Fibroblast of the aortic adventitia (primary cell): ENCODE results near the gene MON1A. TPM values are rescaled to one million over a fixed set of nuclear protein-coding genes. Genes with fewer than 3 reads are reported as not detected.
"Not testable (repeated sequence)": the region's sequence is repeated elsewhere in the genome, so short reads cannot be mapped to it uniquely, and the experiment has no call there.

Experiments
- DNase-seq: peaks from one replicate; pipeline ENCODE4 v3.0.0-alpha.2; 2010; ENCODE audit warnings: low read depth
- H3K4me3 ChIP-seq: 2 replicates; pipeline ENCODE4 v1.5.1; 2011; ENCODE audit warnings: low read depth, mild to moderate bottlenecking, control low read depth, low read length, moderate library complexity
- total RNA-seq: library from RNA; depleted of rRNA; stranded (reverse); fragments of >200 nt; gene quantifications from 2 replicates; pipeline ENCODE4 v1.2.3, GENCODE V29; 2012; ENCODE audit warnings: low replicate concordance
- TF ChIP-seq, protein P1 (sequence below): IDR thresholded peaks from 2 replicates; pipeline ENCODE4 v1.5.1; 2011; ENCODE audit warnings: mild to moderate bottlenecking, low read length, control low read depth, inconsistent platforms; ENCODE audit not compliant: insufficient read depth

The MON1A gene
- total RNA-seq, 1 donor: 12.8 TPM

DNA sequence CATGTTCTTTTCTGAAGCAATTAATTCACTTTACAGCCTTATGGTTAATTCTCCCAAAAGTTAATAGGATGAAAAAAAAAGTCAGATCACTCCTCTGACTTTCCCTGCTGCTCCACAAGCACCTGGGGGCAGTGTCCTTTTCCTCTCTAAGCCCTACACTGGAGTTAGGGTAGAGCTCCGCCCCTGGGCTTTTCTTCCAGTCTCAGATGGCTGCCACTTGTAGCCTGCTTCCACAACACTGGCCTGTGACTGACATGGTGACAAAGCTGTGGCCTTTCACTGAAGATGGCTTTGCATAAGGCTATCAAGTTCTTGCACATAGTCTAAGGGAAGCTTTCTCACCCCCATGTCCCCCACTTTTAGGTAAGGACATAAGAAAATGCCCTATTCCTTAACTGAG, 1.3 kb upstream of the MON1A start:
- no peak for DNase-seq
- TF ChIP-seq, protein P1, sequence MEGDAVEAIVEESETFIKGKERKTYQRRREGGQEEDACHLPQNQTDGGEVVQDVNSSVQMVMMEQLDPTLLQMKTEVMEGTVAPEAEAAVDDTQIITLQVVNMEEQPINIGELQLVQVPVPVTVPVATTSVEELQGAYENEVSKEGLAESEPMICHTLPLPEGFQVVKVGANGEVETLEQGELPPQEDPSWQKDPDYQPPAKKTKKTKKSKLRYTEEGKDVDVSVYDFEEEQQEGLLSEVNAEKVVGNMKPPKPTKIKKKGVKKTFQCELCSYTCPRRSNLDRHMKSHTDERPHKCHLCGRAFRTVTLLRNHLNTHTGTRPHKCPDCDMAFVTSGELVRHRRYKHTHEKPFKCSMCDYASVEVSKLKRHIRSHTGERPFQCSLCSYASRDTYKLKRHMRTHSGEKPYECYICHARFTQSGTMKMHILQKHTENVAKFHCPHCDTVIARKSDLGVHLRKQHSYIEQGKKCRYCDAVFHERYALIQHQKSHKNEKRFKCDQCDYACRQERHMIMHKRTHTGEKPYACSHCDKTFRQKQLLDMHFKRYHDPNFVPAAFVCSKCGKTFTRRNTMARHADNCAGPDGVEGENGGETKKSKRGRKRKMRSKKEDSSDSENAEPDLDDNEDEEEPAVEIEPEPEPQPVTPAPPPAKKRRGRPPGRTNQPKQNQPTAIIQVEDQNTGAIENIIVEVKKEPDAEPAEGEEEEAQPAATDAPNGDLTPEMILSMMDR: no peak
- H3K4me3 ChIP-seq: no peak overlapping the region

DNA sequence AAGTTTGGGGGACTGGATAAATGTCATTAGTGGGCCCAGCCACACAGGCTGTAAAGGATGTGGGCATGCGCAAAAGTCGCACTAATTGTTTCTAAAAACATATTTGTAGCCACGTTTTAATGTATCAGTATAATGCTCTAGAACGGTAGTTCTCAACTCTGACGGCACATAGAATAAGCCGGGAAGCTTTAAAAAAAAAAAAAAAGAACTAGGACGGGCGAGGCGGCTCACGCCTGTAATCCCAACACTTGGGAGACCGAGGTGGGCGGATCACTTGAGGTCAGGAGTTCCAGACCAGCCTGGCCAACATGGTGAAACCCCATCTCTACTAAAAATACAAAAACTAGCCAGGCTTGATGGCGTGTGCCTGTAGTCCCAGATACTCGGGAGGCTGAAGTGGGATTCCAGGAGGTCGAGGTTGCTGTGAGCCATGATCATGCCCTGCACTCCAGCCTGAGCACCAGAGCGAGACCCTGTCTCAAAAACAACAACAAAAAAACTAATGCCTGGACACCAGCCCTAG, 618 bp upstream of the MON1A start:
- TF ChIP-seq, protein P1: no peak
- DNase-seq: no peak

DNA sequence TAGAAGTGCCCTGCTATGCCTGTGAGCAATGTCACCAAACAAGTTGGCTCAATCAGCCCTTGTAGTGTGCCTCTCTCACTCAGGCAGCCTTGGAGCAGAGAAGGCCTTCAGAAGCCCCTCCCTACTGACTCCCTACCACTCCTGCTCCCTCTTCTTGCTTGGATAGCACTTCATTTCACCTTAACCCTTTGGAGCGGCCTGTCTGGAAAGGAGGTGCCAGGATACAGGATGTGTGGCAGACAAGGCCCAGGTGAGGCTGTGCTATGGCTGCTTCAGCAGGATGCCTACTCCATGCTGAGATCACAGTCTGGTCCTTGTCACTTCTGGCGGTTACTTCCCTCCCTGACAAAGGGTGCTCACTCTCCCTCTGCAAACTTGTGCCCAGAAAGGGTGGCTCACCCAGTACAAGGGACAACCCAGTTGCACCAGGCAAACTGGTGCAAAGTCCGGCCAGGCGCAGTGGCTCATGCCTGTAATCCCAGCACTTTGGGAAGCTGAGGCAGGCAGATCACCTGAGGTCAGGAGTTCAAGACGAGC, 1.1 kb downstream of the MON1A start:
- H3K4me3 ChIP-seq: peak overlapping the region; percentile 41
- no peak for DNase-seq
- TF ChIP-seq, protein P1: no peak

More for the DNA sequence above, 618 bp upstream of the MON1A start:
- peak overlapping the region; percentile 86 for H3K4me3 ChIP-seq

DNA sequence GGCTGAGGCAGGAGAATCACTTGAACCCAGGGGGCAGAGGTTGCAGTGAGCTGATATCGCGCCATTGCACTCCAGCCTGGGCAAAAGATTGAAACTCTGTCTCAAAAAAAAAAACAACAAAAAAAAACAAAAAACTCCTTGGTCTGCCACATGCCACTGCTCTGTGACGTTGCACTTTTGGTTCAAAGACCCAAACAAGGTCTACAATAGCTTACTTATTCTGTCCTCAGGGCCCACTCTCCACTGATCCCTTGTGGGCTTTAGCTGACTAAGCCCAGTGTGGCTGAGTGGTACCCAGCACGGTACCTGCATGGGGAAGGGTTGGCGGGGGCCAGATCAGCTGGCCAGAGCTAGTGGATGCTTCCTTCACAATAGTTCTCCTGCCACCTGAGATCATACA, 1.8 kb downstream of the MON1A start:
- no peak overlapping the region for H3K4me3 ChIP-seq
- TF ChIP-seq, protein P1: no peak
- no peak for DNase-seq

DNA sequence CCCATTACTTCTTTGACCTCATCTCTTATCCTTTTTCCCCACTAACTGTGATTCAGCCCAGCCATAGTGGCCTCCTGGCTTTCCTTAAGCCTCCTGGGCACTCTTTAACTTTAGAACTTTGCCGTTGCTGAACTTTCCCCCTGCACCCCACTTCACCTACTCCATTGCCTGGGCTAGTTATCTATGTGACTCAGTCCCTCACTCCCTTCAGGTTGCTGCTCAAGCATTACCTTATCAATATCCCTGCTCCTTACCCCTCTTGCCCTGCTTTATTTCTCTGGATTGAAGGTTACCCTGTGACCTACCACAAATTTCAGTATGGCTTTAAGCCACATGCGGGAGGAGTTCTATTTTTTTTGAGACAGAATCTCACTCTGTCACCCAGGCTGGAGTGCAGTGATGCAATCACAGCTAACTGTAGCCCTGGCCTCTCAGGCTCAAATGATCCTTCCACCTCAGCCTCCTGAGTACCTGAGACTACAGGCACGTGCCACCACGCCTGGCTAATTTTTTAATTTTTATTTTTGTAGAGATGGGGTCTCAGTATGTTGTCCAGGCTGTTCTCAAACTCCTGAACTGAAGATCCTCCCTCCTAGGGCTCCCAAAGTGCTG, 3.4 kb downstream of the MON1A start:
- TF ChIP-seq, protein P1: no peak
- no peak for DNase-seq
- no peak overlapping the region for H3K4me3 ChIP-seq

DNA sequence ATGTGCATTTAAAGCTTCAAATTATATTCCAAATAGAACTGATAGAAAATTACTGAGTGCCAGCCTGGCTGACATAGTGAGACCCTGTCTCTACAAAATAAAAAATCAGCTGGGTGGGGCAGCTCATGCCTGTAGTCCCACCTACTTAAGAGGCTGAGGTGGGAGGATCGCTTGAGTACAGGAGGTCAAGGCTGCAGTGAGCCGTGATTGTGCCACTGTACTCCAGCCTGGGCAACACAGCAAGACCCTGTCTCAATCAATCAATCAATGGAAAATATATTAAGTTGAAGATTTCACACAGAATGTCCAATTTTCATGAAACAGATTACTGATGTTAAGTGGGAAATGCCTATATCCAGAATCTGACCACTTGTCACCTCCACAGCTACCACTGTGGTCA, 4.1 kb downstream of the MON1A start:
- H3K4me3 ChIP-seq: no peak overlapping the region
- TF ChIP-seq, protein P1: no peak

DNA sequence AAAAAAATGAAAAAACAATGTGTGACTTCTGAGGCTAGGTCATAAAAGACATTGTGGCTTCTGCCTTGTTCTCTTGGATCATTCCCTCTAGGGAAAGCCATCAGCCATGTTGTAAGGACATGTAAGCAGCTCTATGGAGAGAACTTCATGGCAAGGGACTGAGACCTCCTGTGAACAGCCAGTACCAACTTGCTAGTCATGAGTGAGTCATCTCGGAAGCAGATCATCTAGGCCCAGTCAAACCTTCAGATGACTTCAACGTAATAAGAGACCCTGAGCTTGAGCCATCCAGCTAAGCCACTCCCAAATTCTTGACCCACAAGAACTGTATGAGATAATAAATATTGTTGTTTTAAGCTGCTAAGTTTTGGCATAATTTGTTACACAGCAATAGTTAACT, 4.9 kb downstream of the MON1A start:
- peak; percentile 76 for DNase-seq
- H3K4me3 ChIP-seq: no peak overlapping the region
- TF ChIP-seq, protein P1: no peak

More for the DNA sequence above, 4.1 kb downstream of the MON1A start:
- no peak for DNase-seq

DNA sequence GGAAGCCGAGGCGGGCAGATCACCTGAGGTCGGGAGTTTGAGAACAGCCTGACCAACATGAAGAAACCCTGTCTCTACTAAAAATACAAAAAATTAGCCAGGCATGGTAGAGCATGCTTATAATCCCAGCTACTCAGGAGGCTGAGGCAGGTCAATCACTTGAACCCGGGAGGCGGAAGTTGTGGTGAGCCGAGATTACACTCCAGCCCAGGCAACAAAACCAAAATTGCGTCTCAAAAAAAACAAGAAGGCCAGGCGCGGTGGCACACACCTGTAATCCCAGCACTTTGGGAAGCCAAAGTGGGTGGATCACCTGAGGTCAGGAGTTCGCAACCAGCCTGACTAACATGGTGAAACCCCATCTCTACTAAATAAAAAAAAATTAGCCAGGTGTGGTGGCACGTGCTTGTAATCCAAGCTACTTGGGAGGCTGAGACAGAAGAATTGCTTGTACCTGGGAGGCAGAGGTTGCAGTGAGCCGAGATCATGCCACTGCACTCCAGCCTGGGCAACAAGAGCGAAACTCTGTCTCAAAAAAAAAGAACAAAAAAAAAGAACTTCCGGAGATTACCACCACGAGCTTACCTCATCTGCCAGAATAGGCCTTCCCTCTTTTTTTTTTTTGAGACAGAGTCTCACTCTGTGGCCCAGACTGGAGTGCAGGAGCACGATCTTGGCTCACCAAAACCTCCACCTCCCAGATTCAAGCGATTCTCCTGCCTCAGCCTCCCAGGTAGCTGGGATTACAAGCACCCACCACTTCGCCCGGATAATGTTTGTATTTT, 11.6 kb downstream of the MON1A start:
- not testable (repeated sequence) for DNase-seq, H3K4me3 ChIP-seq
